ENCODE results near the gene HCN2. TPM values are rescaled to one million over a fixed set of nuclear protein-coding genes. Genes with fewer than 3 reads are reported as not detected.

HCN2 gene
- total RNA-seq, 1 experiment from 2014 or later, result 0.04 TPM

GRCh38 chr19:593055-593454 lies 3.4 kb downstream of the HCN2 start:
- ATAC-seq (no peak), DNase-seq (no peak)
- Histone ChIP-seq H3K4me3 (ENCODE audit: low read length) (no peak overlapping the region), H3K27me3 (ENCODE audit: low read length) (peaks cover 7% of the 10 kb centered on the region; the same call in 1 of the 2 replicates), H3F3A (ENCODE audit: low read length, unreplicated experiment) (no peaks in the 10 kb centered on the region), H3K4me1 (ENCODE audit: insufficient read depth, low read length) (peaks cover 6% of the 10 kb centered on the region; the same call in 1 of the 2 replicates), H4K20me1 (ENCODE audit: low read length) (no peaks in the 10 kb centered on the region), H3K79me2 (ENCODE audit: low read length) (no peaks in the 10 kb centered on the region), H3K36me3 (ENCODE audit: low read depth, low read length) (no peaks in the 10 kb centered on the region), H3K27ac (ENCODE audit: low read length) (no peak overlapping the region), H3K9me3 (ENCODE audit: low read length) (no peaks in the 10 kb centered on the region), H3K9ac (ENCODE audit: low read length) (no peak overlapping the region), H2AFZ (ENCODE audit: low read length) (no peak overlapping the region), H3K9me2 (replicated peaks; ENCODE audit: low read length) (no peaks in the 10 kb centered on the region), H3K4me2 (ENCODE audit: low read length) (no peak overlapping the region)
- POLR2A ChIA-PET (ENCODE audit: unreplicated experiment), result no interaction called here
- CTCF ChIA-PET, result no interaction called here
- intact Hi-C loops (cut with micrococcal nuclease), result no loop called here
- no TSS peak for BruUV-seq (replicated peaks)
- TF ChIP-seq CTCF (conservative IDR thresholded peaks at IDR 0.05; ENCODE audit: low read depth, low read length), result no peak
- no peak for TF ChIP-seq EZH2phosphoT487 (IDR thresholded peaks at IDR 0.05; ENCODE audit: borderline replicate concordance, low read length)
- TF ChIP-seq EZH2 (IDR thresholded peaks at IDR 0.05; ENCODE audit: low read length, unreplicated experiment), result no peak

GRCh38 chr19:593505-593904 lies 3.8 kb downstream of the HCN2 start:
- ATAC-seq (no peak), DNase-seq (no peak)
- H3K9me3 ChIP-seq (ENCODE audit: low read length), result no peaks in the 10 kb centered on the region
- H3K27ac ChIP-seq (ENCODE audit: low read length), result no peak overlapping the region
- CTCF ChIA-PET, result no interaction called here
- no peak overlapping the region for H2AFZ ChIP-seq (ENCODE audit: low read length)
- POLR2A ChIA-PET (ENCODE audit: unreplicated experiment), result no interaction called here
- no peak overlapping the region for H3K4me3 ChIP-seq (ENCODE audit: low read length)
- H3K9me2 ChIP-seq (replicated peaks; ENCODE audit: low read length), result no peaks in the 10 kb centered on the region
- H3K36me3 ChIP-seq (ENCODE audit: low read depth, low read length), result no peaks in the 10 kb centered on the region
- H3K27me3 ChIP-seq (ENCODE audit: low read length), result peaks cover 7% of the 10 kb centered on the region; the same call in 1 of the 2 replicates
- H3F3A ChIP-seq (ENCODE audit: low read length, unreplicated experiment), result no peaks in the 10 kb centered on the region
- H4K20me1 ChIP-seq (ENCODE audit: low read length), result no peaks in the 10 kb centered on the region
- no TSS peak for BruUV-seq (replicated peaks)
- no peaks in the 10 kb centered on the region for H3K79me2 ChIP-seq (ENCODE audit: low read length)
- H3K4me1 ChIP-seq (ENCODE audit: insufficient read depth, low read length), result peaks cover 2% of the 10 kb centered on the region; the same call in 1 of the 2 replicates
- intact Hi-C loops (cut with micrococcal nuclease), result no loop called here
- H3K4me2 ChIP-seq (ENCODE audit: low read length), result no peak overlapping the region
- TF ChIP-seq EZH2phosphoT487 (IDR thresholded peaks at IDR 0.05; ENCODE audit: borderline replicate concordance, low read length) (no peak), EZH2 (IDR thresholded peaks at IDR 0.05; ENCODE audit: low read length, unreplicated experiment) (no peak)
- H3K9ac ChIP-seq (ENCODE audit: low read length), result no peak overlapping the region

- H3K4me1 ChIP-seq (ENCODE audit: insufficient read depth, low read length), result no peaks in the 10 kb centered on the region
- POLR2A ChIA-PET (ENCODE audit: unreplicated experiment), result no interaction called here
- no peak for DNase-seq
- no peak overlapping the region for H3K9ac ChIP-seq (ENCODE audit: low read length)
- no peaks in the 10 kb centered on the region for H3F3A ChIP-seq (ENCODE audit: low read length, unreplicated experiment)
- H3K4me2 ChIP-seq (ENCODE audit: low read length), result no peak overlapping the region
- intact Hi-C loops (cut with micrococcal nuclease), result no loop called here
- H3K27ac ChIP-seq (ENCODE audit: low read length), result no peak overlapping the region
- ATAC-seq, result no peak
- H3K36me3 ChIP-seq (ENCODE audit: low read depth, low read length), result no peaks in the 10 kb centered on the region
- no peak for TF ChIP-seq EZH2 (IDR thresholded peaks at IDR 0.05; ENCODE audit: low read length, unreplicated experiment)
- H3K9me2 ChIP-seq (replicated peaks; ENCODE audit: low read length), result no peaks in the 10 kb centered on the region
- CTCF ChIA-PET, result no interaction called here
- BruUV-seq (replicated peaks), result no TSS peak
- no peaks in the 10 kb centered on the region for H4K20me1 ChIP-seq (ENCODE audit: low read length)
- peaks cover under 1% of the 10 kb centered on the region; the same call in 1 of the 2 replicates for H3K27me3 ChIP-seq (ENCODE audit: low read length)
- no peak overlapping the region for H2AFZ ChIP-seq (ENCODE audit: low read length)
- no peaks in the 10 kb centered on the region for H3K9me3 ChIP-seq (ENCODE audit: low read length)
- H3K79me2 ChIP-seq (ENCODE audit: low read length), result no peaks in the 10 kb centered on the region
- no peak overlapping the region for H3K4me3 ChIP-seq (ENCODE audit: low read length)
Observed at GRCh38 chr19:594265-594870, 4.7 kb downstream of the HCN2 start.
